ENCODE results near the gene LDLRAD3. TPM values are rescaled to one million over a fixed set of nuclear protein-coding genes. Genes with fewer than 3 reads are reported as not detected.

Gene LDLRAD3
- total RNA-seq, 5 donors from 2014 or later (not counting 1 experiment from before 2014, with no cell fraction given), result 0.18 to 0.22 TPM; not detected in 3

DNA sequence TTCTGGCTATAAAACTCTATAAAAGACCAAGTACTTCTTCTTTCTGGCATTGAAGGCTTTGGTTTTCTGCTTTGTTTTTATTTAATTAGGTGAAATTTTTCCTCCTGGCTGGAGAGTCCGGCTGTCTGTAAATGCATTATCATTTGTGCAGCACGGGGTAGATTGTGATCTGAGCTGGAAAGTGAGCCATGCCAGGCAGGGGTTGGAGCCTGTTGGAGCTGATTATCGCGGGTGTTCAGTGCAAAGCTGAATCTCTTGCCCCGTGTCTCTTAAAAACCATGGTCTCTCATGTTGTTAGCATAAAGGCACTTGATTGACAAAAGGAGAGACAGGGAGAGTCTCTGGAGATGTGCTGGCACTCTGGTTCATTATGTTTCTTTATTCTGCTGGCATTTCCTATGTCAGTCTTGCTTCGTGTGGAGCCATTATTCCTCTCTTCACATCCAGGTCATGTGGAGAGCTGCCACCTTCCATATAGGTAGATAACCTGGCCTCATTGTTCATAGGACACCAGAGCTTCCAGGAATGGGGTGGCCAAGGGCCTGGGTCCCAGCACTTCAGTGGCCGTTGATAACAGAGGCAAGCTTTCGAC, 75.2 kb downstream of the LDLRAD3 start:
- Histone ChIP-seq H3K36me3 (ENCODE audit: control insufficient read depth in 2 of 2, extremely low read depth in 1 of 2, insufficient read depth in 1 of 2, low read length in 1 of 2) (no peaks in the 10 kb centered on the region), H3K27ac (ENCODE audit: low read length) (no peak overlapping the region), H3K4me3 (ENCODE audit: control insufficient read depth in 1 of 2, extremely low read depth in 1 of 2, low read length in 1 of 2) (no peak overlapping the region), H3K9me3 (no peaks in the 10 kb centered on the region), H3K27me3 (replicated peaks in 1 of 2; ENCODE audit: control insufficient read depth in 2 of 2, extremely low read depth in 1 of 2, insufficient read depth in 2 of 2, low read length in 1 of 2) (peaks cover 0 to 13% of the 10 kb centered on the region in 2 experiments), H3K4me1 (ENCODE audit: control insufficient read depth in 1 of 2, extremely low read depth in 1 of 2, insufficient read depth in 2 of 2, low read length in 2 of 2) (no peaks in the 10 kb centered on the region)
- no peak for DNase-seq
- no peak overlapping the region for H3K4me3 Mint-ChIP-seq
- H3K36me3 Mint-ChIP-seq, result no peaks in the 10 kb centered on the region
- WGBS (ENCODE audit: insufficient coverage), result 82% methylated on average over 7 of the region's 8 CpGs
- no peaks in the 10 kb centered on the region for H3K4me1 Mint-ChIP-seq
- peaks cover 8 to 14% of the 10 kb centered on the region in 2 donors for H3K27me3 Mint-ChIP-seq
- CTCF ChIA-PET, result no interaction called here
- H3K9me3 Mint-ChIP-seq, result no peaks in the 10 kb centered on the region
- POLR2A ChIA-PET, result interaction anchor here in 1 of 2 donors (0.7 kb wide), 1 partner anchor 1743 kb away, joined by 3 read pairs; no protein-coding TSS in a partner anchor
- no peak overlapping the region for H3K27ac Mint-ChIP-seq
- ATAC-seq (replicated peaks in 1 of 4), result no peak

DNA sequence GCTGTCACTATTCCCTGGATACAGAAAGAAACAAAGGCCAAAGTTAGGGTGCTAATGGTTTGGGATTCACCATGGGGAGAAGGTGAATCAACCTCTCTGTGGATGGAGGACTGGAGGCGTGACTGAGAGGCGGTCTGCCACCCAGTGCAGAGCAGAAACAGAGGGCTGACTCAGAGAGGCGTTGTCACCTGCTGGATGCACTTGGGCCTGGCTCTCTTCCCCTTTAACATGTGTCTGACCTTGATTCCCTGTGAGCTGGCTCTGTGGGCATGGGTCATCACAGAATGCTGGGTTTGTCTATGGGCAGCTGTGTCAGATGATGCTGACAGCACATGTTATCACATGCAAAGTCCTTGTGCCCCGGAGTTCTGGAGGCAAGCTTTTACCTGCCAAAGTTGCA, 75.9 kb downstream of the LDLRAD3 start:
- Mint-ChIP-seq H3K27ac (no peak overlapping the region), H3K4me3 (no peak overlapping the region), H3K36me3 (no peaks in the 10 kb centered on the region), H3K4me1 (no peaks in the 10 kb centered on the region), H3K9me3 (no peaks in the 10 kb centered on the region), H3K27me3 (peaks cover 9 to 13% of the 10 kb centered on the region in 2 donors)
- H3K27me3 ChIP-seq (replicated peaks in 1 of 2; ENCODE audit: control insufficient read depth in 2 of 2, extremely low read depth in 1 of 2, insufficient read depth in 2 of 2, low read length in 1 of 2), result peaks cover 0 to 13% of the 10 kb centered on the region in 2 experiments
- no peak overlapping the region for H3K4me3 ChIP-seq (ENCODE audit: control insufficient read depth in 1 of 2, extremely low read depth in 1 of 2, low read length in 1 of 2)
- 83% methylated on average over 4 of the region's 4 CpGs for WGBS (ENCODE audit: insufficient coverage)
- H3K27ac ChIP-seq (ENCODE audit: low read length), result no peak overlapping the region
- ChIA-PET POLR2A (no interaction called here), CTCF (no interaction called here)
- H3K4me1 ChIP-seq (ENCODE audit: control insufficient read depth in 1 of 2, extremely low read depth in 1 of 2, insufficient read depth in 2 of 2, low read length in 2 of 2), result no peaks in the 10 kb centered on the region
- H3K36me3 ChIP-seq (ENCODE audit: control insufficient read depth in 2 of 2, extremely low read depth in 1 of 2, insufficient read depth in 1 of 2, low read length in 1 of 2), result no peaks in the 10 kb centered on the region
- ATAC-seq (replicated peaks in 1 of 4) (no peak), DNase-seq (no peak)
- H3K9me3 ChIP-seq, result no peaks in the 10 kb centered on the region

DNA sequence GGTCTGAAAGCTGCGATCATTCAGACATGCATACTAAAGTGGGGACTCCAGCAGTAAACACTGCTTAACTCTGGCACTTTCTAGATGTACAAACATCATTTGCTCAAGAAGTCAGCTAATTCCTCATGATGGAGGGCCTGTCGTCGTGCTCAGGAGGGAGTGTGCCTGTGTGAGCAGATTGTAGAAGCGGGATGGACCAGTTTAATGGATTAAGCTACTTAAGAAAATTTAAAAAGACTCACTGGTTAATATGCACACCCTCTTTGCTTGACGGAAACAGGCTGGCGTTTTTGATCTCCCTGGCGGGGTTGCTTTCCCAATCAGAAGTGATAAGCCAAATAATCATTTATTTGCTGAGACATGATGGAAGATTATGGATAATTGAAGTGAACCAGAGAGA, 79.0 kb downstream of the LDLRAD3 start:
- Histone ChIP-seq H3K36me3 (ENCODE audit: control insufficient read depth in 2 of 2, extremely low read depth in 1 of 2, insufficient read depth in 1 of 2, low read length in 1 of 2) (no peaks in the 10 kb centered on the region), H3K27me3 (replicated peaks in 1 of 2; ENCODE audit: control insufficient read depth in 2 of 2, extremely low read depth in 1 of 2, insufficient read depth in 2 of 2, low read length in 1 of 2) (peaks cover 0 to 17% of the 10 kb centered on the region in 2 experiments), H3K4me3 (ENCODE audit: control insufficient read depth in 1 of 2, extremely low read depth in 1 of 2, low read length in 1 of 2) (no peak overlapping the region), H3K9me3 (no peaks in the 10 kb centered on the region), H3K4me1 (ENCODE audit: control insufficient read depth in 1 of 2, extremely low read depth in 1 of 2, insufficient read depth in 2 of 2, low read length in 2 of 2) (no peaks in the 10 kb centered on the region), H3K27ac (ENCODE audit: low read length) (no peak overlapping the region)
- ChIA-PET POLR2A (interaction anchor here in 1 of 2 donors (0.6 kb wide), 1 partner anchor 208 kb away, joined by 5 read pairs; no protein-coding TSS in a partner anchor), CTCF (no interaction called here)
- no peak overlapping the region for H3K27ac Mint-ChIP-seq
- no peak for ATAC-seq (replicated peaks in 1 of 4)
- H3K36me3 Mint-ChIP-seq, result no peaks in the 10 kb centered on the region
- no peaks in the 10 kb centered on the region for H3K4me1 Mint-ChIP-seq
- WGBS (ENCODE audit: insufficient coverage), result 74% methylated on average over 3 of the region's 7 CpGs
- H3K4me3 Mint-ChIP-seq, result no peak overlapping the region
- no peaks in the 10 kb centered on the region for H3K9me3 Mint-ChIP-seq
- no peak for DNase-seq
- peaks cover 8 to 24% of the 10 kb centered on the region in 2 donors for H3K27me3 Mint-ChIP-seq

DNA sequence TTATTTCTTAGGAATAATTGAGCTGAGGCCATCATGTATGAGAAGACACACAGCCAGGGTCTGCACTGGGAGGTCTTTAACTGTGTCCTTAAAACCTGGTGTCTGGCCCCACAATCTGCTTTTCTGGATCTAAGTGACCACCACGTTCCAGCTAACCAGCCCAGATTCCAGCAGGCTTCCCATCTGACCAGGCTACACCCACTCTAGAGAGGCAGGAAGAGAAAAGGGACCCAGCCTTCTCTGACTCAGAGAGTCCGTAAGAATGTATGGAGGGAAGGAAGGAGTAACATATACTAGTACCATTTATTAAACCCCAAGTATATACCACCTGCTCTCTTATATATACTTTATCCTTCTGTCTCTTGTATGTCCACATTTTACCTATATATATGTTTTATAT, 80.1 kb downstream of the LDLRAD3 start:
- H3K27me3 Mint-ChIP-seq, result peaks cover 9 to 24% of the 10 kb centered on the region in 2 donors
- H3K9me3 Mint-ChIP-seq, result no peaks in the 10 kb centered on the region
- POLR2A ChIA-PET, result no interaction called here
- no peak overlapping the region for H3K27ac Mint-ChIP-seq
- no peak overlapping the region for H3K4me3 Mint-ChIP-seq
- no peak overlapping the region for H3K27ac ChIP-seq (ENCODE audit: low read length)
- no peak overlapping the region for H3K4me3 ChIP-seq (ENCODE audit: control insufficient read depth in 1 of 2, extremely low read depth in 1 of 2, low read length in 1 of 2)
- no peaks in the 10 kb centered on the region for H3K9me3 ChIP-seq
- H3K4me1 ChIP-seq (ENCODE audit: control insufficient read depth in 1 of 2, extremely low read depth in 1 of 2, insufficient read depth in 2 of 2, low read length in 2 of 2), result no peaks in the 10 kb centered on the region
- no peak for ATAC-seq (replicated peaks in 1 of 4)
- peaks cover 0 to 17% of the 10 kb centered on the region in 2 experiments for H3K27me3 ChIP-seq (replicated peaks in 1 of 2; ENCODE audit: control insufficient read depth in 2 of 2, extremely low read depth in 1 of 2, insufficient read depth in 2 of 2, low read length in 1 of 2)
- no peaks in the 10 kb centered on the region for H3K4me1 Mint-ChIP-seq
- no peaks in the 10 kb centered on the region for H3K36me3 ChIP-seq (ENCODE audit: control insufficient read depth in 2 of 2, extremely low read depth in 1 of 2, insufficient read depth in 1 of 2, low read length in 1 of 2)
- WGBS (ENCODE audit: insufficient coverage), result no CpG with 5 or more reads among the region's 2 CpGs
- H3K36me3 Mint-ChIP-seq, result no peaks in the 10 kb centered on the region
- no peak for DNase-seq
- CTCF ChIA-PET, result interaction anchor here in 1 of 2 donors (0.9 kb wide), 1 partner anchor 17 kb away, joined by 3 read pairs; no protein-coding TSS in a partner anchor

DNA sequence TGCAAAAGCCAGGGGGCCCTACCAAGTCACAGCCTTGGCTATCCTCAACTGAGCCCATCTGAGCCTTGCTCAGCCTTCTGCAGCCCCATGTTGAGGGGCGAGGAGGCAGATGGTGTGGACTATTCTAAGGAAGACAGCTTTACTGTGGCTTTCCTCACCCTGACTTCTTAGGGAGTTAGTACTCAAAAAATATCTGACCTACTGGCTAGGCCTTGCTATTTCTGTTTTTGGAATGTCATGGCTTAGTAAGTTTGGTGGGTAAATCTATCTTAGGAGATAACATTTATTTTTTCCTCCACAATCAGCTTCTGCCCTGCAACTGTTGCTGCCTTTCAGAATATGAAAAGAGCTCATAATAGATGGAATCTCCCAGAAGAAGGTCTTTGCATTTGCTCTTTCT, 80.9 kb downstream of the LDLRAD3 start:
- Mint-ChIP-seq H3K27me3 (peaks cover 9 to 24% of the 10 kb centered on the region in 2 donors), H3K9me3 (no peaks in the 10 kb centered on the region), H3K36me3 (no peaks in the 10 kb centered on the region), H3K27ac (no peak overlapping the region), H3K4me3 (no peak overlapping the region), H3K4me1 (no peaks in the 10 kb centered on the region)
- H3K4me3 ChIP-seq (ENCODE audit: control insufficient read depth in 1 of 2, extremely low read depth in 1 of 2, low read length in 1 of 2), result no peak overlapping the region
- DNase-seq (no peak), ATAC-seq (replicated peaks in 1 of 4) (no peak)
- H3K4me1 ChIP-seq (ENCODE audit: control insufficient read depth in 1 of 2, extremely low read depth in 1 of 2, insufficient read depth in 2 of 2, low read length in 2 of 2), result no peaks in the 10 kb centered on the region
- whole genome bisulfite sequencing (ENCODE audit: insufficient coverage), result no CpG with 5 or more reads among the region's 1 CpG
- peaks cover 0 to 10% of the 10 kb centered on the region in 2 experiments for H3K27me3 ChIP-seq (replicated peaks in 1 of 2; ENCODE audit: control insufficient read depth in 2 of 2, extremely low read depth in 1 of 2, insufficient read depth in 2 of 2, low read length in 1 of 2)
- H3K9me3 ChIP-seq, result no peaks in the 10 kb centered on the region
- CTCF ChIA-PET, result interaction anchor here (0.6 to 0.9 kb wide), 2 partner anchors 16 to 1513 kb away, joined by 3 read pairs; no protein-coding TSS in a partner anchor
- POLR2A ChIA-PET, result no interaction called here
- no peak overlapping the region for H3K27ac ChIP-seq (ENCODE audit: low read length)
- no peaks in the 10 kb centered on the region for H3K36me3 ChIP-seq (ENCODE audit: control insufficient read depth in 2 of 2, extremely low read depth in 1 of 2, insufficient read depth in 1 of 2, low read length in 1 of 2)

DNA sequence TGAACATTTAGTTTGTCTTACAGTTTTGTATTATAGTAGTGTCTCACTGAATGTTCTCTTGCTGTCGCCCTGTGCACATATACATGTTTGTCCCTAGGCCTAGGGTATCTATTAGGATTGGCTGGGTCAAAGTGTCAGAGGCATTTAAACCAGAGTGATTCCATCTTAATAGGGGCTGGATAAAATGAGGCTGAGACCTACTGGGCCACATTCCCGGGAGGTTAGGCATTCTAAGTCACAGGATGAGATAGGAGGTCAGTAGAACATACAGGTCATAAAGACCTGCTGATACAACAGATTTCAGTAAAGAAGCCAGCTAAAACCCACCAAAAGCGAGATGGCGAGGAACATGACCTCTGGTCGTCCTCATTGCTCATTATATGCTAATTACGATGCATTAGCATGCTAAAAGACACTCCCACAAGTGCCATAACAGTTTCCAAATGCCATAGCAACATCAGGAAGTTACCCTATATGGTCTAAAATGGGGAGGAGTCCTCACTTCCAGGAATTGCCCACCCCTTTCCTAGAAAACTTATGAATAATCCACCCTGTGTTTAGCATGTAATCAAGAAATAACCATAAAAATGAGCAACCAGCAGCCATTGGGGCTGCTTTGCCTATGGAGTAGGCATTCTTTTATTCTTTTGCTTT, 82.6 kb downstream of the LDLRAD3 start:
- Mint-ChIP-seq H3K36me3 (no peaks in the 10 kb centered on the region), H3K27ac (no peak overlapping the region), H3K4me3 (no peak overlapping the region), H3K4me1 (no peaks in the 10 kb centered on the region), H3K9me3 (no peaks in the 10 kb centered on the region), H3K27me3 (peaks cover 3 to 11% of the 10 kb centered on the region in 2 donors)
- Histone ChIP-seq H3K4me1 (ENCODE audit: control insufficient read depth in 1 of 2, extremely low read depth in 1 of 2, insufficient read depth in 2 of 2, low read length in 2 of 2) (no peaks in the 10 kb centered on the region), H3K9me3 (no peaks in the 10 kb centered on the region), H3K27me3 (replicated peaks in 1 of 2; ENCODE audit: control insufficient read depth in 2 of 2, extremely low read depth in 1 of 2, insufficient read depth in 2 of 2, low read length in 1 of 2) (peaks cover 0 to 4% of the 10 kb centered on the region in 2 experiments), H3K36me3 (ENCODE audit: control insufficient read depth in 2 of 2, extremely low read depth in 1 of 2, insufficient read depth in 1 of 2, low read length in 1 of 2) (no peaks in the 10 kb centered on the region), H3K4me3 (ENCODE audit: control insufficient read depth in 1 of 2, extremely low read depth in 1 of 2, low read length in 1 of 2) (no peak overlapping the region), H3K27ac (ENCODE audit: low read length) (no peak overlapping the region)
- CTCF ChIA-PET, result no interaction called here
- ATAC-seq (replicated peaks in 1 of 4) (no peak), DNase-seq (no peak)
- 71% methylated on average over 4 of the region's 6 CpGs for WGBS (ENCODE audit: insufficient coverage)
- POLR2A ChIA-PET, result interaction anchor here in 1 of 2 donors (0.6 kb wide), 1 partner anchor 1098 kb away, joined by 3 read pairs; no protein-coding TSS in a partner anchor

Measured in T-cell (primary cell).